SK-N-SH treated with all-trans-retinoic acid at 6 μM for 48 hours (cell line): ENCODE data around the gene PLIN5.

ENCODE experiments used
- ATAC-seq: fragments of 200-7000 bp; cut with Tn5 transposase; 3 replicates; pipeline ENCODE4 v1.9.1; 2020; ENCODE audit warnings: mild to moderate bottlenecking, moderate library complexity
- ARNTL ChIP-seq: fragments of 450-650 bp; formaldehyde crosslinking; IDR thresholded peaks from 2 replicates; pipeline ENCODE4 v1.5.0; 2020; ENCODE audit warnings: low read depth, mild to moderate bottlenecking, moderate library complexity, borderline replicate concordance
- BACH2 ChIP-seq: fragments of 250-450 bp; sonication (Bioruptor Pico); IDR thresholded peaks from 2 replicates; pipeline ENCODE4 v1.9.0; 2021; ENCODE audit warnings: mild to moderate bottlenecking, borderline replicate concordance
- CREB5 ChIP-seq: fragments of 250-450 bp; sonication (Bioruptor Pico); IDR thresholded peaks from 2 replicates; pipeline ENCODE4 v1.5.1; 2020; ENCODE audit warnings: low read depth, mild to moderate bottlenecking, moderate library complexity
- CSDC2 ChIP-seq: fragments of 250-450 bp; sonication (Bioruptor Pico); IDR thresholded peaks from 2 replicates; pipeline ENCODE4 v1.5.0; 2020; ENCODE audit warnings: mild to moderate bottlenecking, moderate library complexity
- ESRRG ChIP-seq: fragments of 250-450 bp; sonication (Bioruptor Pico); IDR thresholded peaks from 2 replicates; pipeline ENCODE4 v1.6.1; 2021; ENCODE audit warnings: mild to moderate bottlenecking
- GLIS3 ChIP-seq: fragments of 250-450 bp; sonication (Bioruptor Pico); IDR thresholded peaks from 2 replicates; pipeline ENCODE4 v1.5.0; 2020; ENCODE audit warnings: mild to moderate bottlenecking, moderate library complexity
- ISL1 ChIP-seq: fragments of 250-450 bp; sonication (Bioruptor Pico); IDR thresholded peaks from 2 replicates; pipeline ENCODE4 v2.1.2; 2022; ENCODE audit warnings: mild to moderate bottlenecking, moderate library complexity
- OSR1 ChIP-seq: fragments of 250-450 bp; sonication (Bioruptor Pico); IDR thresholded peaks from 2 replicates; pipeline ENCODE4 v1.8.0; 2022; ENCODE audit warnings: moderate library complexity, mild to moderate bottlenecking, inconsistent platforms
- PATZ1 ChIP-seq: fragments of 250-450 bp; sonication (Bioruptor Pico); IDR thresholded peaks from 2 replicates; pipeline ENCODE4 v1.8.0; 2020; ENCODE audit warnings: mild to moderate bottlenecking, moderate library complexity, borderline replicate concordance
- POU6F1 ChIP-seq: fragments of 250-450 bp; sonication (Bioruptor Pico); IDR thresholded peaks from 2 replicates; pipeline ENCODE4 v1.8.0; 2021; ENCODE audit warnings: low read depth, mild to moderate bottlenecking, moderate library complexity, borderline replicate concordance
- RARB ChIP-seq: fragments of 250-450 bp; sonication (Bioruptor Pico); IDR thresholded peaks from 2 replicates; pipeline ENCODE4 v1.8.0; 2021; ENCODE audit warnings: mild to moderate bottlenecking, moderate library complexity
- SNAI2 ChIP-seq: fragments of 250-450 bp; sonication (Bioruptor Pico); IDR thresholded peaks from 2 replicates; pipeline ENCODE4 v1.5.0; 2020; ENCODE audit warnings: mild to moderate bottlenecking, moderate library complexity
- TCF4 ChIP-seq: fragments of 250-450 bp; sonication (Bioruptor Pico); IDR thresholded peaks from 2 replicates; pipeline ENCODE4 v1.8.0; 2021; ENCODE audit warnings: mild to moderate bottlenecking, moderate library complexity, borderline replicate concordance
- TOX ChIP-seq: fragments of 250-450 bp; sonication (Bioruptor Pico); IDR thresholded peaks from 2 replicates; pipeline ENCODE4 v1.8.0; 2021; ENCODE audit warnings: mild to moderate bottlenecking, moderate library complexity, borderline replicate concordance
- TSHZ2 ChIP-seq: fragments of 250-450 bp; sonication (Bioruptor Pico); IDR thresholded peaks from 2 replicates; pipeline ENCODE4 v1.5.0; 2020; ENCODE audit warnings: mild to moderate bottlenecking, moderate library complexity
- ZC3H10 ChIP-seq: fragments of 250-450 bp; sonication (Bioruptor Pico); IDR thresholded peaks from 2 replicates; pipeline ENCODE4 v1.5.1; 2021; ENCODE audit warnings: mild to moderate bottlenecking, moderate library complexity
- ZFP3 ChIP-seq: fragments of 250-450 bp; sonication (Bioruptor Pico); IDR thresholded peaks from 2 replicates; pipeline ENCODE4 v1.5.0; 2020; ENCODE audit warnings: mild to moderate bottlenecking, moderate library complexity
- ZFP30 ChIP-seq: fragments of 450-650 bp; formaldehyde crosslinking; IDR thresholded peaks from 2 replicates; pipeline ENCODE4 v1.5.0; 2022; ENCODE audit warnings: mild to moderate bottlenecking, moderate library complexity
- ZNF565 ChIP-seq: fragments of 450-650 bp; formaldehyde crosslinking; conservative IDR thresholded peaks from 2 replicates; pipeline ENCODE4 v1.5.0; 2020; ENCODE audit warnings: low read depth, mild to moderate bottlenecking, moderate library complexity
- ZNF70 ChIP-seq: fragments of 450-650 bp; formaldehyde crosslinking; IDR thresholded peaks from 2 replicates; pipeline ENCODE4 v1.5.0; 2020; ENCODE audit warnings: mild to moderate bottlenecking, moderate library complexity

The PLIN5 gene

GRCh38 chr19:4493929-4494690, 40.9 kb downstream of the PLIN5 start (continued):
- TF ChIP-seq GLIS3 (CRISPR knock-in tag) (no peak), TCF4 (CRISPR knock-in tag) (no peak), ISL1 (no peak)

GRCh38 chr19:4493104-4493928, 41.7 kb downstream of the PLIN5 start:
- no peak for TF ChIP-seq ZFP3 (CRISPR knock-in tag)
- TF ChIP-seq ZC3H10 (CRISPR knock-in tag): no peak
- no peak for TF ChIP-seq CREB5 (CRISPR knock-in tag)
- no peak for TF ChIP-seq PATZ1
- no peak for TF ChIP-seq ZNF565 (CRISPR knock-in tag)
- no peak for TF ChIP-seq TCF4 (CRISPR knock-in tag)
- no peak for TF ChIP-seq CSDC2 (CRISPR knock-in tag)
- no peak for TF ChIP-seq RARB (CRISPR knock-in tag)
- no peak for TF ChIP-seq BACH2
- TF ChIP-seq ARNTL (CRISPR knock-in tag): no peak
- no peak for TF ChIP-seq TOX (CRISPR knock-in tag)
- no peak for TF ChIP-seq TSHZ2 (CRISPR knock-in tag)
- TF ChIP-seq ZFP30 (CRISPR knock-in tag): no peak
- TF ChIP-seq, all 23 proteins: peak for 0
- no peak for ATAC-seq

GRCh38 chr19:4492337-4493103, 42.5 kb downstream of the PLIN5 start:
- ATAC-seq: no peak
- TF ChIP-seq BACH2 (no peak), ZNF565 (CRISPR knock-in tag) (no peak), OSR1 (no peak), SNAI2 (CRISPR knock-in tag) (no peak), POU6F1 (CRISPR knock-in tag) (no peak), ESRRG (CRISPR knock-in tag) (no peak), TSHZ2 (CRISPR knock-in tag) (no peak), CSDC2 (CRISPR knock-in tag) (no peak), ZC3H10 (CRISPR knock-in tag) (no peak), ZFP30 (CRISPR knock-in tag) (no peak), PATZ1 (no peak), CREB5 (CRISPR knock-in tag) (no peak), ZNF70 (no peak), ARNTL (CRISPR knock-in tag) (no peak), ZFP3 (CRISPR knock-in tag) (no peak)
